HEK293T (cell line): ENCODE measurements around the gene LENG8.

Experiments
- CTCF ChIA-PET: fragments of 350-600 bp; formaldehyde crosslinking; extraction: SDS; loops from one replicate; lab custom pipeline; 2021; ENCODE audit warnings: antibody characterized with exemption, inconsistent platforms; lab: Yijun Ruan, JAX
- POLR2A ChIA-PET: fragments of 350-600 bp; formaldehyde crosslinking; extraction: SDS; loops from one replicate; lab custom pipeline; 2020; ENCODE audit warnings: antibody characterized with exemption, inconsistent platforms; lab: Yijun Ruan, JAX
- DNase-seq: peaks from one replicate; pipeline ENCODE4 v3.0.0; 2012; ENCODE audit warnings: mixed read lengths; ENCODE audit errors: extremely low spot score
- ARNT ChIP-seq: fragments of 450-650 bp; IDR thresholded peaks from 2 replicates; pipeline ENCODE4 v1.6.1; 2017; ENCODE audit warnings: mild to moderate bottlenecking
- BHLHE40 ChIP-seq: fragments of 450-650 bp; IDR thresholded peaks from 2 replicates; pipeline ENCODE4 v1.6.1; 2016; ENCODE audit warnings: mild to moderate bottlenecking, moderate library complexity, borderline replicate concordance
- CTBP1 ChIP-seq: fragments of 450-650 bp; IDR thresholded peaks from 2 replicates; pipeline ENCODE4 v1.6.1; 2016; ENCODE audit warnings: borderline replicate concordance
- FOXA1 ChIP-seq: fragments of 450-650 bp; IDR thresholded peaks from 2 replicates; pipeline ENCODE4 v1.6.1; 2016; ENCODE audit warnings: mild to moderate bottlenecking
- FOXK2 ChIP-seq: fragments of 450-650 bp; IDR thresholded peaks from 2 replicates; pipeline ENCODE4 v1.6.1; 2016; ENCODE audit warnings: mild to moderate bottlenecking
- FOXM1 ChIP-seq: fragments of 450-650 bp; IDR thresholded peaks from 2 replicates; pipeline ENCODE4 v1.6.1; 2017; ENCODE audit warnings: mild to moderate bottlenecking, borderline replicate concordance
- HDGF ChIP-seq: fragments of 450-650 bp; IDR thresholded peaks from 2 replicates; pipeline ENCODE4 v1.6.1; 2017; ENCODE audit warnings: antibody characterized with exemption, borderline replicate concordance
- L3MBTL2 ChIP-seq: fragments of 450-650 bp; conservative IDR thresholded peaks from 2 replicates; pipeline ENCODE4 v1.6.1; 2016; ENCODE audit warnings: mild to moderate bottlenecking
- LEF1 ChIP-seq: fragments of 450-650 bp; IDR thresholded peaks from 2 replicates; pipeline ENCODE4 v1.6.1; 2017; ENCODE audit warnings: mild to moderate bottlenecking, borderline replicate concordance
- NFRKB ChIP-seq: fragments of 450-650 bp; IDR thresholded peaks from 2 replicates; pipeline ENCODE4 v1.6.1; 2016; ENCODE audit warnings: mild to moderate bottlenecking, moderate library complexity
- SP1 ChIP-seq: fragments of 450-650 bp; IDR thresholded peaks from 2 replicates; pipeline ENCODE4 v1.6.1; 2017
- SUZ12 ChIP-seq: fragments of 450-650 bp; IDR thresholded peaks from 2 replicates; pipeline ENCODE4 v1.6.1; 2016; ENCODE audit warnings: mild to moderate bottlenecking
- TARDBP ChIP-seq: fragments of 450-650 bp; IDR thresholded peaks from 2 replicates; pipeline ENCODE4 v1.6.1; 2016
- ZNF384 ChIP-seq: fragments of 450-650 bp; IDR thresholded peaks from 2 replicates; pipeline ENCODE4 v1.6.1; 2016
- TF ChIP-seq, protein P1 (sequence below): fragments of 450-650 bp; IDR thresholded peaks from 2 replicates; pipeline ENCODE4 v1.6.1; 2016

The LENG8 gene

DNA sequence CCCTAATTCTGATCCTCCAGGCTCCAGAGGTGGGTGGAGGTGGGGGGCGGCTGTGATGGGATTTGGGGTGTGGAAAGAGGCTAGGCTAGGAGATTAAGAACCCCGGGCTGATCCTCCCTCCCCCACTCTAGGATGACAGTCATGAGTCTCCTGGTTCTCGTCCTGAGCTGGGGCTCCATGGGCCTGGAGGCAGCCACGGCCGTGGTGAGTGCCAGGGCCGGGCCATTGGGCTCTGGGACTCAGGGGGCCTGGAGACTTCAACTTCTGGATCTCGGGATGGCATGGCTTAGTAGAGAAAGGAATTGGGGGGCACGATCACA lies 19.9 kb upstream of the LENG8 start:
- CTCF ChIA-PET: no interaction called here
- POLR2A ChIA-PET: interaction anchor here (1.1 to 3.0 kb wide), 3 partner anchors 9 to 34 kb away, joined by 3 to 23 read pairs (median 10); partner anchors contain the start of genes LENG8 and LENG9
- no peak for DNase-seq
- TF ChIP-seq BHLHE40: no peak
- no peak for TF ChIP-seq FOXK2
- no peak for TF ChIP-seq FOXM1
- TF ChIP-seq L3MBTL2: no peak
- TF ChIP-seq, protein P1, sequence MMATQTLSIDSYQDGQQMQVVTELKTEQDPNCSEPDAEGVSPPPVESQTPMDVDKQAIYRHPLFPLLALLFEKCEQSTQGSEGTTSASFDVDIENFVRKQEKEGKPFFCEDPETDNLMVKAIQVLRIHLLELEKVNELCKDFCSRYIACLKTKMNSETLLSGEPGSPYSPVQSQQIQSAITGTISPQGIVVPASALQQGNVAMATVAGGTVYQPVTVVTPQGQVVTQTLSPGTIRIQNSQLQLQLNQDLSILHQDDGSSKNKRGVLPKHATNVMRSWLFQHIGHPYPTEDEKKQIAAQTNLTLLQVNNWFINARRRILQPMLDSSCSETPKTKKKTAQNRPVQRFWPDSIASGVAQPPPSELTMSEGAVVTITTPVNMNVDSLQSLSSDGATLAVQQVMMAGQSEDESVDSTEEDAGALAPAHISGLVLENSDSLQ: no peak
- no peak for TF ChIP-seq SP1
- no peak for TF ChIP-seq FOXA1
- no peak for TF ChIP-seq ZNF384
- TF ChIP-seq HDGF: no peak
- TF ChIP-seq TARDBP: no peak

DNA sequence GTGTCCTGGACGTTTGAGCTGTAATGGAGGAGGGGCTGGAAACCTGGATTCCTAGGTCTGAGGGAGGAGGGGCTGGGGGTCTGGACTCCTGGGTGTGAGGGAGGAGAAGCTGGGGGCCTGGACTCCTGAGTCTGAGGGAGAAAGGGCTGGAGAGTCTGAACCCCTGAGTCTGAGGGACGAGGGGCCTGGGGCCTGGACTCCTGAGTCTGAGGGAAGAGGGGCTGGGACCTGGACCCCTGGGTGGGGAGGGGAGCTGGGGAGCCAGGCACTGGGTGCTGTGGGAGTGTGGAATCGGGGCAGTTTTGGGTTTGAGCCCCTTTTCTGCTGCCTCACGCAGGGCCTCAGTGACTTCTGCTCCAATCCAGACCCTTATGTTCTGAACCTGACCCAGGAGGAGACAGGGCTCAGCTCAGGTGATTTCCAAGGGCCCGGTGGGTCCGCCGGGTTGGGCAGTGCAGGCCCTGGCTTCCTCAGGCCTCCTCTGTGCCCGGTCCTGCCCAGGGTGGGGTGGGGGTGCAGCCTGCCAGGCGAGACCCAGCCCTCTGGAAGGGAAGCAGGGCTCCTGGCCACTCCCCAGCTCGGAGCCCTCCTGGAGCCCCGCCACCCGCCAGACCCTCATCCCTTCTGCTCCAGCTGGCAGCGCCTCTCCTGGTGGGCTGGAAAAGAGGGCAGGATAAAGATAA lies 19.3 kb upstream of the LENG8 start:
- POLR2A ChIA-PET: interaction anchor here (1.0 to 3.0 kb wide), 5 partner anchors 10 to 34 kb away, joined by 3 to 23 read pairs (median 4); partner anchors contain the start of genes LENG8, LENG9 and TTYH1
- CTCF ChIA-PET: interaction anchor here (0.6 kb wide), 1 partner anchor 1871 kb away, joined by 4 read pairs; no protein-coding TSS in a partner anchor
- TF ChIP-seq SUZ12 (no peak), SP1 (no peak), L3MBTL2 (no peak), ZNF384 (no peak), ARNT (no peak), NFRKB (no peak), HDGF (no peak), CTBP1 (no peak)
- no peak for DNase-seq

DNA sequence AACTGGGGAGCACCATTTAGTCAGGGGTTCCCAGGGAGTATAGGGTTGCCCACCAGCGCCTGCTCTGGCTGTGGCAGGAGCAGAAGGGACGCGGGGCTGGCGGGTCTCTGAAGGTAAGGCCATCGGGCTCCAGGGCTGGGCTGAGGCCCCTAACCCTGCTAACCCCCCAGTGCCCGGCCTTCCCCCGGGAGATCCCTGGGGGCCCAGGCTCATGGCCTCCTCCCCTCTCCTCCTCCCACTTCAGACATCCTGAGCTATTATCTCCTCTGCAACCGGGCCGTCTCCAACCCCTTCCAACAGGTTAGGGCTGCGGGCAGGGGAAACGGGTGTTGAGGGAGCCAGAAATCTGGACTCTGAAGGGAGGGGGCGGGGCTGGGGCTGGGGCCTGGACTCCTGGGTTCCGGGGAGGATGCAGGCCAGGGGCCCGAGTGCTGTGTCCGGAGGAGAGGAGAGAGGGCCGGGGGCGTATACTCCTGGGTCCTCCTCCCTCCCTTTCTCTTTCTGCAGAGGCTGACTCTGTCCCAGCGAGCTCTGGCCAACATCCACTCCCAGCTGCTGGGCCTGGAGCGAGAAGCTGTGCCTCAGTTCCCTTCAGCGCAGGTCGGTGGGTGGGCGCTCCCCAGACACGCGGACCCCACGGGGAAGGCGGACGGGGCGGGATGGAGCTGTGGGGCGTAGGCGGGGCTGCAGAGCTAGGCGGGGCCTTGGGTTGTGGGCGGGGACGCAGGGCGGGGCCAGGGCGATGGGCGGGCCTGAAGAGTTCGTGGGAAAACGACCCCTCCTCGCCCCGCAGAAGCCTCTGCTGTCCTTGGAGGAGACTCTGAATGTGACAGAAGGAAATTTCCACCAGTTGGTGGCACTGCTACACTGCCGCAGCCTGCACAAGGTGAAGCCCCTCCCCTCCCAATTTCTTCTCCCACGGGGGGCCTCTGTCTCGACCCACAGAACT lies 18.4 kb upstream of the LENG8 start:
- TF ChIP-seq LEF1: no peak
- no peak for TF ChIP-seq SUZ12
- no peak for TF ChIP-seq L3MBTL2
- TF ChIP-seq FOXM1: no peak
- no peak for TF ChIP-seq TARDBP
- ChIA-PET CTCF (interaction anchor here (0.7 kb wide), 1 partner anchor 9 kb away, joined by 4 read pairs; no protein-coding TSS in a partner anchor), POLR2A (interaction anchor here (1.0 to 3.0 kb wide), 4 partner anchors 15 to 33 kb away, joined by 3 to 23 read pairs (median 7); partner anchors contain the start of genes LENG8, LENG9 and TTYH1)
- peak; percentile 86 for DNase-seq

DNA sequence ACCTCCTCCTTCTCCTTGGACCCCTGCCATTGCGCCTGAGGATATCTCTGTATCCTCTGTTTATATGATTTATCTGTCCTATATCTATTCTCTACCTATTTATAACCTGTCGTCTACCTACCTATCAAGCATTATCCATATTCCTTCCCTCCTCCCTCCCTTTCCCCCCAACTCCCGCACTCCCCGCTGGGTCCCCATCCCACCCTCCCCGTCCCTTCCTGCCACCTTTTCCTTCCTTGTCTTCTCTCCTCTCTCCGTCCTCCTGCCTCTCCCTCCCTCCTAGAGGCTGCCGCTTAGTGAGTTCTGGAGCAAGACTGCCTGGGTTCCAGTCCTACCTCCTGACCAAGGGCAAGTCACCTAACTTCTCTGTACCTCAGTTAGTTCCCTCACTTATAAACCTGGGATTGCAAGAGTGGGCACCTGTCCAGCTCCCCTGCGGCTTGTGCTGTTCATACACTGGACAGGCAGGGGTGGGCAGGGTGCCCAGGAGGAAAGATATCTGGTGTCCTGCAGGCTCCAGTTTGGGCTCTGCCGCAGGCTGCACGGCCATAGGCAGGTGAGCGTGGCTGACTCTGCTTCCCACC lies 17.7 kb upstream of the LENG8 start:
- no peak for DNase-seq
- CTCF ChIA-PET: interaction anchor here (0.7 kb wide), 1 partner anchor 8 kb away, joined by 4 read pairs; no protein-coding TSS in a partner anchor
- TF ChIP-seq FOXM1 (no peak), ZNF384 (no peak)
- POLR2A ChIA-PET: interaction anchor here (1.4 to 3.0 kb wide), 3 partner anchors 17 to 32 kb away, joined by 4 to 23 read pairs (median 10); partner anchors contain the start of genes LENG8 and LENG9

DNA sequence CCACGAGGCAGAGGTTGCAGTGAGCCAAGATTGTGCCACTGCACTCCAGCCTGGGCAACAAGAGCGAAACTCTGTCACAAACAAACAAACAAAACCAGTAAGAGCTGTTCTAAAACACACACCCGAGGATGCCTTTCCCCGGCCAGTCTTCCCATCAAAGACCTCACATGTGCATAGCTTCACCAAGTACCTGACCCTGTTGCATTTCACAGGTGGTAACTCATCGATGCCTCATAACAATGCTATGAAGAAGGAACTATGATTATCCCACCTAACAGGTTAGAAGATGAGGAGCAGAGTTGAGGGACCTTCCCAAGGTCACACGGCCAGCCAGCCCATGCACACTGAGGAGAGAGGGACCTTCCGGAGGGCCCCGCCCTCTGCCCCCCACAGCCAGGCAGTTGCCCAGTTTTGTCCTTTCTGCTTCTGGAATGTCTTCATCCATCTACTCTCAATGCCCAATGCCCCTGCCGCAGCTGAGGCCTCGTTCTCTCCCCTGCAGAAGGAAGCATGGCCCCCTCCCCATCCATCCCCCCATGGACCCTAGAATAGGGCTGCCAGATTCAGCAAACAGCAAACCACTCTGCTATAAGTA lies 16.8 kb upstream of the LENG8 start:
- DNase-seq: no peak
- ChIA-PET POLR2A (no interaction called here), CTCF (no interaction called here)
- no peak for TF ChIP-seq FOXM1
- no peak for TF ChIP-seq NFRKB
- no peak for TF ChIP-seq LEF1
- TF ChIP-seq SUZ12: no peak
- TF ChIP-seq HDGF: no peak
- no peak for TF ChIP-seq L3MBTL2
- TF ChIP-seq SP1: no peak
- no peak for TF ChIP-seq TARDBP
- no peak for TF ChIP-seq BHLHE40
- TF ChIP-seq FOXK2: no peak

DNA sequence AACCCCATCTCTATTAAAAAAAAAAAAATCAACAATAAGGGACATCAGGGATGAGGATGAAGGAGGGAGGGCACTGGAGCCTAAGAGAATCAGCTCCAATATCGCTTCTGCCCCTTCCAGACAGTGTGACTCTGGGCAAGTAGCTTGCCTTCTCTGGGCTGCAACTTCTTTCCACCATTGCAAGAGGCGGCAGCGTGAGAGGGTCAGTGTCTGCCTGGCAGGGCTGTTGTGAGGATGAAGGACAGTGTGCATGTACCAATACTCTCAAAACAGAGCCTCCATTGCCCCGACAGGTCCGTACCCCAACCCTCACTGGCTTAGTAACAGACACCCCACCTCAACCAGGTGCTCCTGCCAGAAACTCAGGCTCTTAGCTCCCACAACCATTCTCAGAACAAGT lies 15.3 kb upstream of the LENG8 start:
- ChIA-PET POLR2A (no interaction called here), CTCF (interaction anchor here (0.7 kb wide), 1 partner anchor 44 kb away, joined by 3 read pairs; no protein-coding TSS in a partner anchor)
- TF ChIP-seq FOXM1 (no peak), ZNF384 (no peak)
- DNase-seq: no peak

DNA sequence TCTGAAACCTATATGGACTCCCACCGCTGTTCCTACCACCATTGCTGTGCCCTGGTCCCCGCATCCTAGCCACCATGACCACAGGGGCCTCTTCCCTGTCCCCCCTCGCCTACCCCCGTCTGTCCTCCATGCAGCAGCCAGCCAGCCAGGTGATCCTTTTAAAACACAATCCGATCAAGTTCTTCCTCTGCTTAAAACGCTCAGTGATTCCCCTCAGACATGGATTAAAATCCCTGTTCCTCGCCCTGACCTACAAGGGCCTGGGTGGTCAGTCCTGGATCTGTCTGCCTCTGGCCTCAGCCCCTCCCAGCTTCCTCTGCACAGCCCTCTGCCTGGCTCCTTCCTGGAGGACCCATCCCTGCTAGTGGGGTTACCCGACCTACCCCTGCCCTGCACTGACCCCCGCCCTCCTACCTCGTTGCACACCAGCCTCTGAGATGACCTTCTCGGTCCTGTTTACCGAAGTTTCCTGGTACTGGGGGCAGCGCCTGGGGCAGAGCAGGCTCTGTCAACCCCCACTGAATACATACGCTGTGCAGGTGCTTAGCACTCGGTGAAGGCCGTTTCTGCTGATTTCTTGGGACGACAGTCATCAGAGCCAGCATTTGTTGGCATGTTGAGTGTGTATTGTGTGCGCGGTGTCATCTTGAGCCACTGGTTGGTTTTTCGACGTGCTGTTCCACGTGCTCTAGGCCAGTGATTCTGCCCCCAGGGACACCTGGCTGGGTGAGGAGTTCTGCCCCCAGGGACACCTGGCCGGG lies 14.7 kb upstream of the LENG8 start:
- DNase-seq: no peak
- POLR2A ChIA-PET: no interaction called here
- CTCF ChIA-PET: no interaction called here
- TF ChIP-seq FOXK2: no peak
- no peak for TF ChIP-seq TARDBP
- TF ChIP-seq SUZ12: no peak
- TF ChIP-seq, protein P1: no peak
- TF ChIP-seq HDGF: no peak
- TF ChIP-seq SP1: no peak
- no peak for TF ChIP-seq ZNF384
